Ascending aorta (tissue), 2 donors: ENCODE data around the gene CRYBG3. TPM values are rescaled to one million over a fixed set of nuclear protein-coding genes. Genes with fewer than 3 reads are reported as not detected.

Source experiments
- DNase-seq, 2 donors: peaks; one replicate each; pipeline ENCODE4 v3.0.0-alpha.2; 2019; ENCODE audit warnings: low spot score in 2 of 2
- H3K27ac ChIP-seq, 2 donors: fragments of 200-600 bp; sonication (generic); one replicate each; pipeline ENCODE4 v1.5.1; 2016 to 2017; ENCODE audit warnings: mild to moderate bottlenecking in 1 of 2
- H3K27me3 ChIP-seq: fragments of 200-600 bp; sonication (generic); one replicate; pipeline ENCODE4 v1.5.1; 2017
- H3K36me3 ChIP-seq, 2 donors: fragments of 200-600 bp; sonication (generic); one replicate each; pipeline ENCODE4 v1.5.1; 2016
- H3K4me1 ChIP-seq, 2 donors: fragments of 200-600 bp; sonication (generic); one replicate each; pipeline ENCODE4 v1.5.1; 2016 to 2017; ENCODE audit warnings: mild to moderate bottlenecking in 1 of 2
- H3K4me3 ChIP-seq, 2 donors: fragments of 200-600 bp; sonication (generic); one replicate each; pipeline ENCODE4 v1.5.1; 2016 to 2017; ENCODE audit warnings: mild to moderate bottlenecking in 1 of 2
- H3K9me3 ChIP-seq, 2 donors: fragments of 200-600 bp; sonication (generic); one replicate each; pipeline ENCODE4 v1.5.1; 2016
- CTCF ChIP-seq, 3 experiments: fragments of 200-600 bp in 2 of 3; fragments of 450-650 bp in 1 of 3; sonication (generic) in 2 of 3; IDR thresholded peaks; one replicate each; pipeline ENCODE4 v1.5.1; 2016 to 2019; ENCODE audit warnings: antibody characterized with exemption in 3 of 3, mild to moderate bottlenecking in 1 of 3, moderate library complexity in 1 of 3
- intact Hi-C: fragments of 100-400 bp; cut with DNase I; formaldehyde crosslinking; loops from one replicate; pipeline ENCODE4 v1.15.1; 2023
- total RNA-seq: library from RNA; depleted of rRNA; stranded (reverse); fragments of >200 nt; gene quantifications from one replicate; pipeline ENCODE4 v1.1.0, GENCODE V29; 2016

Gene CRYBG3
- total RNA-seq, 1 donor from 2014 or later, result 13.2 TPM

DNA sequence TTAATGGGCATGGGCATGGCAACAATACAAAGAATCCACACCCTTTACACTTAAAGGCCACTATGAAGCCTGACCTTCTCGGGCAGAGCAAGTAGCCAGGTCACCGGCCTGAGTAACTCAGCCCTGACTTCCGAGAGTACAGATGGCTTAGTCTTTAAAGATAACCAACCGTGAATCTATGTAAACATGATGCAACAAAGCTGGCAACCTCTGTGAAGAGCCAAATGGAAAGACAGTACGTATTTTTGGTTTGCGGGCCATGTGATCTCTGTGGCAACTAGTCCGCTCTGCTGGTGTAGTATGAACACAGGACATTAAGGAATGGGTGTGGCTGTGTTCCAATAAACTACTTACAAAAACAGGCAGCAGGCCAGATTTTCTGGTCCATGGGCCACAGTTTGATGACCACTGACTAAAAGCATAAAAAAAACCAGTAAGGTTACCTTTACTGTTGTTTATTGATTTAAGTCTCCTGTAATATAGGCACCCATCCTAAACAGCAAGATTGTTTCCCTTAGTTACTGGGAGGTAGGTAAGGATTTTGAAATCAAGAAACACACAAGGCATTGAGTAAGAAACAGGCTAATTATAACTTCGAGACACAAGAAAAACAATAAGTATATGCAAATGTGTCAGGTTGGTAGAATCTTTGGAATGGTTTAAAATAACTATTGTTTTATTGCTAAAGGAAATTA, 136.0 kb downstream of the CRYBG3 start:
- Histone ChIP-seq H3K27ac (no peak overlapping the region), H3K9me3 (no peaks in the 10 kb centered on the region), H3K36me3 (peaks cover 15 to 24% of the 10 kb centered on the region in 2 donors), H3K27me3 (no peaks in the 10 kb centered on the region), H3K4me3 (no peak overlapping the region), H3K4me1 (no peaks in the 10 kb centered on the region)
- no peak for DNase-seq
- no peak for TF ChIP-seq CTCF (IDR thresholded peaks at IDR 0.05)
- intact Hi-C loops, result no loop called here

DNA sequence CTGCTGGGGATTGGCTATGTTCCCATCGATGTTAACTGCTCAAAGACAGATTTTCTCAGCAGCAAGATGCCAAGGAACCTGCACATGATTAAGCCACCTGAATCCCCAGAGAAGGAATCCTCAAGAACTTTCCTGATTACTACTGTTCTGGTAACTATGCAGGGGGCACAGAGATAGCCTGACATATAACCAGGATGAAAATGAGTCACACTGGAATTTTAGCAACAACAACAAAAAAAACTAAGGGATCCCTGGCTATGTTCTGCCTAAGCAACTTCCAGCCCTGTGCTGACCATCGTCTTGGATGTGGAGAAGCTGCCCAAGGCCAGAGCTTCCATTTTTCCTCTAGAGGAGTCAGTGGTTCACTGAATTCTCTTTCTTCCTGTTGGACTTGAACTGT, 136.6 kb downstream of the CRYBG3 start:
- Histone ChIP-seq H3K27me3 (no peaks in the 10 kb centered on the region), H3K36me3 (peaks cover 11 to 19% of the 10 kb centered on the region in 2 donors), H3K9me3 (no peaks in the 10 kb centered on the region), H3K4me1 (no peaks in the 10 kb centered on the region), H3K4me3 (no peak overlapping the region), H3K27ac (no peak overlapping the region)
- DNase-seq, result no peak
- intact Hi-C loops, result no loop called here
- TF ChIP-seq CTCF (IDR thresholded peaks at IDR 0.05), result no peak

DNA sequence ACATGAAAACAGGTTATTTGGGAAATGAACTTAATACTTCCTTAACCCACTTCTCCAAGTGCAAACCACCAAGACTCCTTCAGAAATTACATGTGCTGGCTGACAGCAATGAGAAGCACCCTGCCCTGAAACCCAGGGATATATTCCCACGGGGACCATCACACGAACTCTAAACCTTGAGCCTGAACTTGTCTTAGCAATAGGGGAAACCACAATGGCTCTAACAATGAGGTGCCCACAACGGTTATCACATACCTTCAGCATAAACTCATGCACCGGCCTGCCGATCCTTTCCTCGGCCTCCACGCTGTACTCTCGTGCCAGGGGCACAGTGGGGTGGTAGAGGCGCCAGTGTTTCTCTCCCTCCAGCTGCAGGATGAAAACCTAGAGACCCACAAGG, 137.0 kb downstream of the CRYBG3 start:
- H3K27me3 ChIP-seq, result no peaks in the 10 kb centered on the region
- no peak overlapping the region for H3K27ac ChIP-seq
- intact Hi-C loops, result no loop called here
- H3K4me1 ChIP-seq, result no peaks in the 10 kb centered on the region
- no peaks in the 10 kb centered on the region for H3K9me3 ChIP-seq
- H3K4me3 ChIP-seq, result no peak overlapping the region
- no peak for DNase-seq
- no peak for TF ChIP-seq CTCF (IDR thresholded peaks at IDR 0.05)
- H3K36me3 ChIP-seq, result peaks cover 7 to 15% of the 10 kb centered on the region in 2 donors

DNA sequence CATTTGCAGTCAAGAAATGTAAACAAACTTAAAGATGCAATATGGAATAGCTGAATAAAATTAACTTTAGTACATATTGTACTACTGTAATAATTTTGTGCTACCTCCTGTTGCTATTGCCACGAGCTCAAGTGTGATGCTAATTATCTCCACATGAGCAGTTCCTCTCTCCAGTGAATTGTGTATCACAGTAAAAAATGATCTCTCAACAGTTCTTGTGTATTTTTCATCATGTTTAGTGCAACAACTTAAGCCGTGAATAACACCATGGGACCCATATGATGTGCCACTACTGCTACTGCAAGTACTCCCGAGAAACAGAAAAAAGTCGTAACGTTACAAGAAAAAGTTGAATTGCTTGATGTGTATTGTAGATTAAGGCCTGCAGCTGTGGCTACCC, 138.1 kb downstream of the CRYBG3 start:
- H3K9me3 ChIP-seq, result no peaks in the 10 kb centered on the region
- H3K36me3 ChIP-seq, result peaks cover 0 to 12% of the 10 kb centered on the region in 2 donors
- H3K27me3 ChIP-seq, result no peaks in the 10 kb centered on the region
- intact Hi-C loops, result no loop called here
- no peaks in the 10 kb centered on the region for H3K4me1 ChIP-seq
- no peak for TF ChIP-seq CTCF (IDR thresholded peaks at IDR 0.05)
- H3K27ac ChIP-seq, result no peak overlapping the region
- DNase-seq, result no peak
- H3K4me3 ChIP-seq, result no peak overlapping the region

DNA sequence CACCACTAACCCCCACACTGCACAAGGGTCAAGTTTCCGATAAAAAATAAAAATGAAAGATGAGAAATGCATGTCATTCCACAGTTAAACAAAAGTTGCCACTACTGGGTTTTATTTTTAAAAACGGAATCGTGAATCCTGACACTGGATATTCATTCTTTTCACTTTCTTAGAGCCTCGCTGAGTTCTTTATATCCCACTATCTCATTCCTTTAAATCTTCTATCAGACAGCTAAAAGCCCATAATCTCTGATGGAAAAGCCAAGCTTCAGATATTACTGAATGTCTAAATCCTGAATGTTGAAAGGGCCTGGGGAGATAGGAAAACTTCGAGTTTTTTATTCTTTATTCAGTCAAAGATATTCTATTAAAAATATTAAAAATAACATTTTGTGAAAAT, 138.7 kb downstream of the CRYBG3 start:
- Histone ChIP-seq H3K27me3 (no peaks in the 10 kb centered on the region), H3K9me3 (no peaks in the 10 kb centered on the region), H3K4me3 (no peak overlapping the region), H3K27ac (no peak overlapping the region), H3K36me3 (peaks cover 0 to 12% of the 10 kb centered on the region in 2 donors), H3K4me1 (no peaks in the 10 kb centered on the region)
- DNase-seq, result no peak
- intact Hi-C loops, result no loop called here
- no peak for TF ChIP-seq CTCF (IDR thresholded peaks at IDR 0.05)
